Measurements from ENCODE around the gene ATAD5.

- TF ChIP-seq CTCF (conservative IDR thresholded peaks at IDR 0.05; ENCODE audit: low read depth, low read length), result no peak
- no peak for TF ChIP-seq POLR2A (IDR thresholded peaks at IDR 0.05; ENCODE audit: low read depth, low read length)
- no peak for TF ChIP-seq CEBPB (IDR thresholded peaks at IDR 0.05; ENCODE audit: low read depth, low read length)
Measured at GRCh38 chr17:30829022-30829421, 2.7 kb upstream of the ATAD5 start.
